HFF-Myc (cell line): ENCODE results near the gene SAG.

Experiments
- DNase-seq: peaks from one replicate; pipeline ENCODE4 v3.0.0-alpha.2; 2011; ENCODE audit warnings: low read depth; ENCODE audit errors: extremely low read depth
- H3K4me3 ChIP-seq: replicated peaks from 2 replicates; pipeline ENCODE4 v1.5.1; 2011; ENCODE audit warnings: low read depth, mild to moderate bottlenecking, control low read depth, low read length
- CTCF ChIP-seq: IDR thresholded peaks from 2 replicates; pipeline ENCODE4 v1.5.1; 2012; ENCODE audit warnings: mild to moderate bottlenecking, low read depth, low read length, control low read depth; ENCODE audit errors: missing control alignments

Gene SAG

GRCh38 chr2:233295891-233296290 lies 11.7 kb upstream of the SAG start:
- no peak overlapping the region for H3K4me3 ChIP-seq
- no peak for DNase-seq
- no peak for TF ChIP-seq CTCF

DNA sequence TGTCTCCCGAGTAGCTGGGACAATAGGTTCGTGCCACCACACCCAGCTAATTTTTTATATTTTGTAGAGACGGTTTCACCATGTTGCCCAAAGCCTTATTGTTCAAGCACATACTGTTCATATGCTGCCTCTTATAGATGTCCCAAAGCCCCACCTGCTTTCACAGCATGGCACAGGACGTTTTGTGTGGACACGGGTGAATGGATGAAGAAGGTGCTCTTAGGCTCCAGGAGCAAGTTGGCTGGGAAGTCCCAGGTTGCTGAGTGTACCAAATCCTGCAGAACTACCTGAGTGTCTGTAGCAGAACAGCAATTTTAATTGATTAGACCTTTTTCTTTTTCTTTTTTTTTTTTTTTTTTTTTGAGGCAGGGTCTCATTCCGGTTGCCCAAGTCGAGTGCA lies 10.5 kb upstream of the SAG start:
- H3K4me3 ChIP-seq: no peak overlapping the region
- TF ChIP-seq CTCF: no peak
- no peak for DNase-seq

GRCh38 chr2:233300401-233300800 lies 7.2 kb upstream of the SAG start:
- no peak for TF ChIP-seq CTCF
- no peak overlapping the region for H3K4me3 ChIP-seq
- DNase-seq: no peak

DNA sequence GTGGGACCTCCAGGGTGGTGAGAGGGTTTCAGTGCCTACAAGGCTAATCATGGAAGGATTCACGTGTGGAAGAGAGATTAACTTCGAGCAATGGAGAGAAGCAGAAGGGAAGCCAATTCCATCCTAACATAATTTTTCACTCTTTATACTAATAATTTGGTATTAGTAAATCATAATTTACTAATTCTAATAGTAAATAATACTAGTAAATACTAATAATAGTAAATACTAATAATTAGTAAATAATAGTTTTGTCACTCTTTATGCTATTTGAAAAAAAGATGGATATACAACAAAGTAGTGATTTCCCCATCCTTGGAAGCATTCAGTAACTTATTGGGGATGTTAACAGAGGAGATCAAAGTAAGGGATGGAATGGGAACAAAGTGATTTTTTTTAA lies 6.4 kb upstream of the SAG start:
- TF ChIP-seq CTCF: no peak
- DNase-seq: no peak
- no peak overlapping the region for H3K4me3 ChIP-seq

GRCh38 chr2:233301811-233302210 lies 5.8 kb upstream of the SAG start:
- TF ChIP-seq CTCF: no peak
- no peak overlapping the region for H3K4me3 ChIP-seq
- DNase-seq: no peak

DNA sequence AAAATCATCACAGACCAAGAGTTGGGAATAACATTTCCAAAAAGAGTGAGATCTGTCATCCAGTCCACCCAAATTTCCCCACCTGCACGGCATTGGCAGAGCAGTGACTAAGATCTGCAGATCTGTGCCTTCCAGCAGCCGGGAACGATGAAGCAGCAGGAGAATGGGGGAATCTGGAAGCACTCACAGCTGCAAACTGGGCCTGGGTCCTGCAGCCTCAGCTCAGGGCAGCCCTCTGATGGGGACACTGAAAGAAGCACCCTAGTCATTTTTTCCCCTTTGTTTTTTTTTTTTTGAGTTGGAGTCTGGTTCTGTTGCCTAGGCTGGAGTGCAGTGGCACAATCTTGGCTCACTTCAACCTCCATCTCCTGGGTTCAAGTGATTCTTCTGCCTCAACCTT lies 4.4 kb upstream of the SAG start:
- no peak overlapping the region for H3K4me3 ChIP-seq
- no peak for TF ChIP-seq CTCF

DNA sequence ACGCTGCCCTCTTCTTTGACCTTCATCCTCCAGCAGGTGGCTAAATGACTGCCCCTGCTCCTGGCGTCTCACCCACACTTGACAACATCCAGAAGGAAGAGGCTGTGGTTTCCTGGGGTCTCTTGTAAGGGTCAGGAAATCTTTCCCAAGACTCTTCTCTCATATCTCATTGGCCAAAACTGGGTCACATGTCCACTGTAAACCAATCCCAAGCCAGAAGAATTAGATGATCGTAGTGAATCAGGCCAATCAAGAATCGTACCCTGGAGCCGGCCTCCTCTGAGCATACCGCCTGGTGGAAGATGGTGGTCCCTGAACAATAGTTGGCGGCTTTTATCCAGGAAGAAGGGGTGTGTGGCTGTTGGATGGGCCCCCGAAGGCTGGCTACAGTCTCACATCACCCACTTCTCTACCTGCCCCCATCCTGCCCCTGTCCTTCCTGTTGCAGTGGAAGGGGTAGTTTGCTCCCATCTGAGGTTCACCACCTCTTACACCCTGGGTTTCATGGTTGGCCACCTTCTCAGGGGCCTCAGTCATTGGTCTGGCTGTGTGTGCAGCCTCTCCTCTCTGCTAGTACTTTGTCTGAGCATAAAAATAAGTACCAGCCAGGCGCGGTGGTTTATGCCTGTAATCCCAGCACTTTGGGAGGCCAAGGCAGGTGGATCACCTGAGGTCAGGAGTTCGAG lies 3.8 kb downstream of the SAG start:
- DNase-seq: no peak
- no peak overlapping the region for H3K4me3 ChIP-seq
- TF ChIP-seq CTCF: no peak

More for the DNA sequence above, 4.4 kb upstream of the SAG start:
- DNase-seq: no peak
